Fibroblast of lung (primary cell): ENCODE results near the gene ATP2A1. TPM values are rescaled to one million over a fixed set of nuclear protein-coding genes. Genes with fewer than 3 reads are reported as not detected.
"Not testable (repeated sequence)": the region's sequence is repeated elsewhere in the genome, so short reads cannot be mapped to it uniquely, and the experiment has no call there.

Experiments
- DNase-seq, 2 donors: peaks; one replicate each; pipeline versions ENCODE4 v3.0.0 to v3.0.0-alpha.2; 2010; ENCODE audit warnings: low read depth in 2 of 2
- H2AFZ ChIP-seq: 2 replicates; pipeline ENCODE4 v1.5.1; 2012; ENCODE audit warnings: low read length, control low read depth, inconsistent platforms
- H3K27ac ChIP-seq: 2 replicates; pipeline ENCODE4 v1.5.1; 2011; ENCODE audit warnings: low read length, control low read depth; ENCODE audit not compliant: insufficient read depth
- H3K27me3 ChIP-seq: 2 replicates; pipeline ENCODE4 v1.5.1; 2011; ENCODE audit warnings: mild to moderate bottlenecking, low read length; ENCODE audit not compliant: control insufficient read depth, insufficient read depth
- H3K36me3 ChIP-seq: 2 replicates; pipeline ENCODE4 v1.5.1; 2011; ENCODE audit warnings: low read length; ENCODE audit not compliant: control insufficient read depth, insufficient read depth
- H3K4me1 ChIP-seq: 2 replicates; pipeline ENCODE4 v1.5.1; 2011; ENCODE audit warnings: low read length; ENCODE audit not compliant: control insufficient read depth, insufficient read depth; ENCODE audit errors: extremely low read depth
- H3K4me2 ChIP-seq: 2 replicates; pipeline ENCODE4 v1.5.1; 2011; ENCODE audit warnings: low read length, control low read depth; ENCODE audit not compliant: insufficient read depth; ENCODE audit errors: extremely low read depth
- H3K4me3 ChIP-seq, 4 experiments: fragments of 200-600 bp in 1 of 4; sonication (generic) in 1 of 4; replicated peaks in 1 of 4; 2 replicates each; pipeline ENCODE4 v1.5.1; 2011 to 2016; ENCODE audit warnings: low read length in 4 of 4, low read depth in 3 of 4, mild to moderate bottlenecking in 3 of 4, control low read depth in 2 of 4, inconsistent platforms in 1 of 4, mixed read lengths in 1 of 4; ENCODE audit not compliant: insufficient read depth in 1 of 4; ENCODE audit errors: control extremely low read depth in 1 of 4
- H3K79me2 ChIP-seq: 2 replicates; pipeline ENCODE4 v1.5.1; 2012; ENCODE audit warnings: mild to moderate bottlenecking, low read length, inconsistent platforms; ENCODE audit not compliant: control insufficient read depth, insufficient read depth
- H3K9ac ChIP-seq: 2 replicates; pipeline ENCODE4 v1.5.1; 2011; ENCODE audit warnings: mild to moderate bottlenecking, low read length, control low read depth; ENCODE audit not compliant: insufficient read depth
- H3K9me3 ChIP-seq: 2 replicates; pipeline ENCODE4 v1.5.1; 2012; ENCODE audit warnings: low read depth, low read length; ENCODE audit not compliant: control insufficient read depth, insufficient read depth
- H4K20me1 ChIP-seq: 2 replicates; pipeline ENCODE4 v1.5.1; 2011; ENCODE audit warnings: low read length; ENCODE audit not compliant: control insufficient read depth, insufficient read depth; ENCODE audit errors: extremely low read depth
- EZH2 ChIP-seq: IDR thresholded peaks from 2 replicates; pipeline ENCODE4 v1.5.1; 2012; ENCODE audit warnings: low read length, control low read depth, mild to moderate bottlenecking; ENCODE audit errors: missing control alignments
- polyA plus RNA-seq, 2 donors: library from polyadenylated mRNA; depleted of rRNA in 1 of 2; stranded (reverse) in 1 of 2; unstranded in 1 of 2; fragments of >200 nt; gene quantifications; 2 replicates each; pipeline ENCODE4 v1.2.1, GENCODE V29; 2011 to 2012; ENCODE audit warnings: missing spikeins in 1 of 2
- total RNA-seq: library from RNA; depleted of rRNA; stranded (reverse); fragments of >200 nt; gene quantifications from 2 replicates; pipeline ENCODE4 v1.2.1, GENCODE V29; 2014
- TF ChIP-seq, protein P1 (sequence below), 2 donors: IDR thresholded peaks in 1 of 2; conservative IDR thresholded peaks in 1 of 2; 1 replicate in 1 of 2; 2 replicates in 1 of 2; pipeline ENCODE4 v1.5.1; 2011 to 2012; ENCODE audit warnings: low read length in 2 of 2, control low read depth in 1 of 2, inconsistent platforms in 1 of 2, low read depth in 1 of 2, mild to moderate bottlenecking in 1 of 2

Gene ATP2A1
- total and polyA plus RNA-seq, 2 donors (not counting 1 experiment from before 2014, with no cell fraction given), result 0.22 to 0.33 TPM

DNA sequence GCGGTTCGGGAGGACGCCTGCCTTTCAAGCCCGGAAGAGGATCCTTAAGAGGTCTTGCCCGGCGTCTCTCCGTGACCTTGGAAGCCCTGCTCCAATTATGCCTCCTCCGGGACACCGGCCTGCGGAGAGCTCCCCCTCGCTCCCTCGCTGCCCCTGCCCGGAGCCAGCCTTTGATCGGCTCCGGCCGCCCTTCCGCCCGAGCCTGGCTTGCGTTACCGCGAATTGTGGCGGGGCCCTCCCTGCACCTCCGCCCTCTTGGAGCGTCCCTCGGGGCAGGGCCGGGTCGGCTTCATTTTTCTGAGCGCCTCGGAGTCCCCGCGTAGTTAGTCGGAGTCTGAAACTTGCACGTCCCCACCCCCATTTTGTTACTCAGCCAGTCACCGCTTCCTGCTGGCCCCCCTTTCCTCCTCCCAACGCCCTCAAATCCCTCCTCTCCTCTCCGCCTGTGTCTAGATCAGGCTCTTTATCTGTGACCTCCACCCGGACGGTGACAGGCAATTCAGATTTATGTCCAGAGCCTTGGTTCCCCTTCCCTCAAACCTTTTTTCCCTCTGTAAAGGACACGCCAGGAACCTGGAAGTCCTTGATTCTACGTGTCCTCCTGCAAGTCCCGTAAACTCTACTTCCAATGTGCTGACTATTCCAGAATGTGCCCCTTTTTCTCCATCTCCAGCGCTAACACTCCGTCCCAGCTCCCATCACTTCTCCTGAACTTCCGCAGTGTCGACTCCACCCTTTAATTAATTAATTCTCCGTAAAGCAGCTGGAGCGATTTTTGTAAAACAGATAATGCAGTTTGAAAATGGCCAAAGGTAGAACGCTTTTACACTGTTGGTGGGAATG, 47.3 kb downstream of the ATP2A1 start:
- DNase-seq, result peak; percentile 78 to 81
- H3K27ac ChIP-seq, result peak overlapping the region; percentile 88
- no peaks in the 10 kb centered on the region for H3K4me1 ChIP-seq
- peaks cover 3% of the 10 kb centered on the region for H3K36me3 ChIP-seq
- no peaks in the 10 kb centered on the region for H4K20me1 ChIP-seq
- peak overlapping the region; percentile 92 for H3K9ac ChIP-seq
- no peaks in the 10 kb centered on the region for H3K79me2 ChIP-seq
- peak overlapping the region; percentile 69 to 90 (median 78) for H3K4me3 ChIP-seq
- peak overlapping the region; percentile 76 for H2AFZ ChIP-seq
- peak overlapping the region; percentile 87 for H3K4me2 ChIP-seq
- H3K27me3 ChIP-seq, result no peaks in the 10 kb centered on the region
- no peaks in the 10 kb centered on the region for H3K9me3 ChIP-seq
- TF ChIP-seq, protein P1, sequence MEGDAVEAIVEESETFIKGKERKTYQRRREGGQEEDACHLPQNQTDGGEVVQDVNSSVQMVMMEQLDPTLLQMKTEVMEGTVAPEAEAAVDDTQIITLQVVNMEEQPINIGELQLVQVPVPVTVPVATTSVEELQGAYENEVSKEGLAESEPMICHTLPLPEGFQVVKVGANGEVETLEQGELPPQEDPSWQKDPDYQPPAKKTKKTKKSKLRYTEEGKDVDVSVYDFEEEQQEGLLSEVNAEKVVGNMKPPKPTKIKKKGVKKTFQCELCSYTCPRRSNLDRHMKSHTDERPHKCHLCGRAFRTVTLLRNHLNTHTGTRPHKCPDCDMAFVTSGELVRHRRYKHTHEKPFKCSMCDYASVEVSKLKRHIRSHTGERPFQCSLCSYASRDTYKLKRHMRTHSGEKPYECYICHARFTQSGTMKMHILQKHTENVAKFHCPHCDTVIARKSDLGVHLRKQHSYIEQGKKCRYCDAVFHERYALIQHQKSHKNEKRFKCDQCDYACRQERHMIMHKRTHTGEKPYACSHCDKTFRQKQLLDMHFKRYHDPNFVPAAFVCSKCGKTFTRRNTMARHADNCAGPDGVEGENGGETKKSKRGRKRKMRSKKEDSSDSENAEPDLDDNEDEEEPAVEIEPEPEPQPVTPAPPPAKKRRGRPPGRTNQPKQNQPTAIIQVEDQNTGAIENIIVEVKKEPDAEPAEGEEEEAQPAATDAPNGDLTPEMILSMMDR (conservative IDR thresholded peaks at IDR 0.05 in 1 of 2, IDR thresholded peaks at IDR 0.05 in 1 of 2; ENCODE audit: low read depth in 1 of 2, low read length in 2 of 2), result no peak

DNA sequence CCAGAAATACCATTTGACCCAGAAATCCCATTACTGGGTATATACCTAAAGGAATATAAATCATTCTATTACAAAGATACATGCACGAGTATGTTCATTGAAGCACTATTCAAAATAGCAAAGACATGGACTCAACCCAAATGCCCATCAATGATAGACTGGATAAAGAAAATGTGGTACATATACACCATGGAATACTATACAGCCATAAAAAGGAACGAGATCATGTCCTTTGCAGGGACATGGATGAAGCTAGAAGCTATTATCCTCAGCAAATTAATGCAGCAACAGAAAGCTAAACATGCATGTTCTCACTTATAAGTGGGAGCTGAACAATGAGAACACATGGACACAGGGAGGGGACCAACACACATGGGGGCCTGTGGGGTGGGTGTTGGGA, 48.0 kb downstream of the ATP2A1 start:
- not testable (repeated sequence) for H3K9ac ChIP-seq, H3K4me1 ChIP-seq, H3K4me2 ChIP-seq

DNA sequence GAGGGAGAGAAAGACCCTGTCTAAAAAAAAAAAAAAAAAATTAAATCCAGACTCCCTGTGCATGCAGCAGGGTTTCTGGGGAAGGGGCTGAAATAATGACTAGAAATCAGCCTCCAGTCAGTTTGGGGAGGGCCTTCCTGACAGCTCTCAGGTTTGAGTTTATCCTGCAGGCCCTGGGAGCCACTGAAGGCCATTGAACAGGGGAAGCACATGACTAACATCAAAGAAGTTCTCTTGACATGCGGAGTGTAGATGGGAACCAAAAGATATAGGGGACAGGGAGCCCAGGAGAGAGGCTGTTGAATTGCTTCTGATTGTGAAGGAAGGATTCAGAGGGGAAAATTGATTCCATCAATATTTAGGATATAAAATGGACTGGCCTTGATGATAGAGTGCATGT, 49.5 kb downstream of the ATP2A1 start:
- no peak for DNase-seq
- Histone ChIP-seq H4K20me1 (no peaks in the 10 kb centered on the region), H3K27me3 (no peaks in the 10 kb centered on the region), H2AFZ (no peak overlapping the region), H3K9ac (no peak overlapping the region), H3K9me3 (no peaks in the 10 kb centered on the region), H3K36me3 (no peaks in the 10 kb centered on the region), H3K27ac (no peak overlapping the region), H3K4me1 (no peaks in the 10 kb centered on the region), H3K79me2 (no peaks in the 10 kb centered on the region), H3K4me3 (no peak overlapping the region), H3K4me2 (no peak overlapping the region)
- TF ChIP-seq, protein P1 (conservative IDR thresholded peaks at IDR 0.05 in 1 of 2, IDR thresholded peaks at IDR 0.05 in 1 of 2; ENCODE audit: low read depth in 1 of 2, low read length in 2 of 2), result no peak
- TF ChIP-seq EZH2, result no peak

More for the DNA sequence above, 48.0 kb downstream of the ATP2A1 start:
- H3K79me2 ChIP-seq, H4K20me1 ChIP-seq, H3K36me3 ChIP-seq, H3K27ac ChIP-seq, DNase-seq, H3K9me3 ChIP-seq, H3K27me3 ChIP-seq, H2AFZ ChIP-seq: not testable (repeated sequence)
- H3K4me3 ChIP-seq, result peak overlapping the region in 2 of 4 experiments; percentile 85 to 90
